GM18505 (cell line): ENCODE data around the gene HTR1D.
"Not testable (repeated sequence)": the region's sequence is repeated elsewhere in the genome, so short reads cannot be mapped to it uniquely, and the experiment has no call there.

Experiments
- ATAC-seq: cut with Tn5 transposase; IDR thresholded peaks from one replicate; pipeline ENCODE4 v1.9.1; 2021; ENCODE audit not compliant: unreplicated experiment
- POLR2A ChIP-seq: IDR thresholded peaks from 4 replicates; pipeline ENCODE4 v1.6.1; 2011; ENCODE audit warnings: borderline replicate concordance; ENCODE audit not compliant: insufficient read depth, insufficient read length; ENCODE audit errors: extremely low read depth

HTR1D gene

DNA sequence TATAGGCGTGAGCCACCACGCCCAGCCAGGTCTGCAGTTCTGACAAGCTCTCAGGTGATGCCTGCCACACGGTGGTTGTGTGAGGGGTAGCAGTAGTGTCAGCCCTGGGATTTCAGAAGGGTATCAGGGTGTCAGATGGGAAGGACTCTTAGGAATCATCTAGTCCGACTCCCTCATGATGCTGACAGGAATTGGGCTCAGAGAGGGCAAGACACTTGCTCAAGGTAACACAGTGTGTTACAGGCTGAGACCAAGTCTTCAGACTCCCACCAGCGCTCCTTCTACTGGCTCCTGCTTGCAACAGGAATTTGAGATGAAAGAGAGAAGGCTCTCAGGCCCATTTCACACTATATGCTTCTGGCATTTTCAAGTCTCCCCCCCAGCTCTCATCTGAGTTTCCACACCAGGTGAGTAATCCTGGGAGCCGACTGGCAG lies 6.9 kb downstream of the HTR1D start:
- TF ChIP-seq POLR2A: no peak
- no peak for ATAC-seq

DNA sequence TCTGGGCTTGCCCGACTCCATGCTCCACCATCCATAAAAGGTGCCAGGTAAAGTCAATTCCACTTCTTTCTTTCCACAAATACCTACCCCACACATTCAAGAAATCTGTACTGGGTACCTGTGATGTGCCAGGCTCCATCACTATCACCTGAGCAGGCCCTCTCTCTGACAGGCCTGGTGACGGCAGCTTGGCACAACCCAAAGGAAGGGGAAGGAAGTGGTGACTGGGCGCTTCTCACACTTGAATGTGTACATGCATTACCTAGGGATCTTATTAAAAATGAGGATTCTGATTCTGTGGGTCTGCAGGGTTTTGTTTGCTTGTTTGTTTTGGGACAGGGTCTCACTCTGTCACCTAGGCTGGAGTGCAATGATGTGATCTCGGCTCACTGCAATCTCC lies 7.5 kb downstream of the HTR1D start:
- no peak for TF ChIP-seq POLR2A

DNA sequence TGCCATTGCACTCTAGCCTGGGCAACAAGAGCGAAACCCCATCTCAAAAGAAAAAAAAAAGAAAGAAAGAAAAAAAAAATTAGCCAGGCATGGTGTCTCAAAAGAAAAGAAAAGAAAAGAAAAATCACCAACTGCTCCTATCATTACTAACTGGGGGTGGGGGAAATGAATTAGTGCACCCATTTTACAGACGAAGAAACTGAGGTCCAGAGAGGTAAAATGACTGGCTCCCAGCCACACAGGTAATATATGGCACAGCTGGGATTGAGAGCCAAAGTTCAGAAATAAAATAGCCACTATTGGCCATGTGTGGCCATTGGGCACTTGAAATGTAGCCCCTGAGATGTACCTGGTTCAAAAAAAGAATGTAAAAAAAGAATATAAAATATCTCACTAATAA lies 8.8 kb downstream of the HTR1D start:
- TF ChIP-seq POLR2A: no peak
- no peak for ATAC-seq

More for the DNA sequence above, 7.5 kb downstream of the HTR1D start:
- no peak for ATAC-seq

DNA sequence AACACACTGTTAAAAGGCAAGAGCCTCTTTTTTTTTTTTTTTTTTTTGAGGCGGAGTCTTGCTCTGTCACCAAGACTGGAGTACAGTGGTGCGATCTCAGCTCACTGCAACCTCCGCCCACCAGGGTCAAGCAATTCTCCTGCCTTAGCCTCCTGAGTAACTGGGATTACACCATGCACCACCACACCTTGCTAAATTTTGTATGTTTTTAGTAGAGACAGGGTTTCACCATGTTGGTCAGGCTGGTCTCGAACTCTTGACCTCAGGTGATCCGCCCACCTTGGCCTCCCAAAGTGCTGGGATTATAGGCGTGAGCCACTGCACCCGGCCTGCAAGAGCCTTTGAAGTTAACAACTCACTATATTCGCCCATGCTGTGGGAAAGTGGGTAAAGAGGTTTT lies 9.6 kb downstream of the HTR1D start:
- not testable (repeated sequence) for ATAC-seq

DNA sequence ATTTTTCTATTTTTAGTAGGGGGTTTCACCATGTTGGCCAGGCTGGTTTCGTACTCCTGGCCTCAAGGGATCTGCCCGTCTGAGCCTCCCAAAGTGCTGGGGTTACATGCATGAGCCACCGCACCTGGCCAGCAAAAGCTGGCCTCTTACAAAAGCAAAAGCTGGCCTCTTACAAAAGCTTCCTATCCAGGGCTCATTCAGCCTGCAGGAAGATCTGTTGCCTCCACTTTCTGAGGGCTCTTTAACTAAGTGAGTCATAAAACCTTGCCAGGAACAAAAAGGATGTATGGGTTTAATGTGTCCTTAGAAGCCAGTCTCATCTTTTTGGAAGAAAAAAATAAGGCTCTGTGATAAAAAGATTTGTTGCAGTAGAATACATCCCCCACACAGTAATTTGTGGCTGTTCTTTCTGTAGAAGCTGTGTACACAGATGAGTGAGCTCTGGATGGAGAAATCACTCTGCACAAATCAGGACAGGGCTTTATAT lies 15.0 kb downstream of the HTR1D start:
- TF ChIP-seq POLR2A: no peak

DNA sequence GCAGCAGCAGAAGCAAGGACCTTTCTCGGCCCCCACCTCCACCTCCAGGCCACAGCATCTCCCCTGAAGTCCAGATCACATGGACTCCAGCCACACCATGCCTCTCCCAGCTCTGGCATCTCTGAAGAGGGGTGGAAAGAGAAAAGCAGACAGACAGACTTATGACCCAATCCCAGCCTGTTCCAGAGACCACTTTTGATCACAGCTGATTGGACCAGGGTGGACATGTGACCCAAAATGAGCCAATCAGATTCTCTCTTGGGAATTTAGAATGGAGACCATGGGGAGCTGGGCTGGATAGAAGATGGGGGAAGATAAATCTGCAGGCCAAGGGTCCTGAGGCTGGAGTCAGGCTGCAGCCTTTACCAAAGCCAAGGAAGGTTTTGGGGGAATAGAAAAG lies 16.4 kb downstream of the HTR1D start:
- no peak for TF ChIP-seq POLR2A
- ATAC-seq: no peak

More for the DNA sequence above, 15.0 kb downstream of the HTR1D start:
- ATAC-seq: no peak

DNA sequence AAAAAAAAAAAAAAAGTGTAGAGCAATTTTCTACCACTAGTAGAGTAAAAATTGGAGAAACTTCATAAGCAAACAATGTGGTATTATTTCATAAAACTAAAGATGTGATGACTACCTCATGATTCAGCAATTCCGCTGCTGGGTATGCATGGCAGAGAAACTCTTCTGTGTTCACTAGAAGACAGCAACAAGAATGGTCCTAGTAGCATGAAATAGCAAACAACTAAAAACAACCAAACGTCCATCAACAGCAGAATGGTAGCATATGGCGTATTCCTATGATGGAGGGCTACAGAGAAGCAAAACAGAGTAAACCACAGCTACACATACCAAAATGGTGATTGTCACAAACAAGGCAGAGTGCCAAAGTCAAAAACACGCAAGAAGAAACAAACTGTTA lies 18.9 kb downstream of the HTR1D start:
- no peak for ATAC-seq

DNA sequence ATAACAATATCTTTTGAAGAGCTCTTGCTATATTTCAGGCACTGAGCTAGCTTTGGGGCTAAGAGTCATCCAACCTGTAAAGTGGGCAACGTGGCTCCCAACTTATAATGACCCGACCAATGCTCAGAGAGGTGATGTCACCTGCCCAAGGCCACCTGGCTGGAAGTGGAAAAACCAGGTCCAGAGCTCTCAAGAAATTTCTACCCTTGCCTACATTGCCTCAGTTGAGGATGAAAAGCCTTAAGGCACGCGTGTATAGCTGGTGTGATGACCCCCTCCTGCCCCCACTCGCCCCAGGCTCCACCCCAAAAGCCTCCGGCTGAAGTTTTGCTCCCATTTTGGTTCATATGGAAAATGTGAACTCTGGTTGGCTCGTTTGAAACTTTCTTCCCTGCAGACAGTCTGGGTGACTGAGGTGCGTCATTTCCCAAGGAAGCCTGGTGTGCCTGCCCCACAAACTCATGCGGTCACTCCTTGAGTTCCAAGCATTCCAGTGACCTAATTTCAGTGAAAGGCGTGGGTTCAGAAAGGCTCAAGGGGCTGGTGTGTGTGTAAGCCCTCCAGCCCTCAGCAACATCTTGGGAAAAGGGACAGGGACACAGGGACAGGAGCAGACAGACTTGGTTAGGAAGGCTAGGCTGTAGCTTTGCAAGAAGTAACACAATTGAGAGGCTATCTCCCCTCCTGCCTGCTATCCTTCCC lies 20.5 kb downstream of the HTR1D start:
- ATAC-seq: no peak
- TF ChIP-seq POLR2A: no peak

More for the DNA sequence above, 18.9 kb downstream of the HTR1D start:
- no peak for TF ChIP-seq POLR2A

DNA sequence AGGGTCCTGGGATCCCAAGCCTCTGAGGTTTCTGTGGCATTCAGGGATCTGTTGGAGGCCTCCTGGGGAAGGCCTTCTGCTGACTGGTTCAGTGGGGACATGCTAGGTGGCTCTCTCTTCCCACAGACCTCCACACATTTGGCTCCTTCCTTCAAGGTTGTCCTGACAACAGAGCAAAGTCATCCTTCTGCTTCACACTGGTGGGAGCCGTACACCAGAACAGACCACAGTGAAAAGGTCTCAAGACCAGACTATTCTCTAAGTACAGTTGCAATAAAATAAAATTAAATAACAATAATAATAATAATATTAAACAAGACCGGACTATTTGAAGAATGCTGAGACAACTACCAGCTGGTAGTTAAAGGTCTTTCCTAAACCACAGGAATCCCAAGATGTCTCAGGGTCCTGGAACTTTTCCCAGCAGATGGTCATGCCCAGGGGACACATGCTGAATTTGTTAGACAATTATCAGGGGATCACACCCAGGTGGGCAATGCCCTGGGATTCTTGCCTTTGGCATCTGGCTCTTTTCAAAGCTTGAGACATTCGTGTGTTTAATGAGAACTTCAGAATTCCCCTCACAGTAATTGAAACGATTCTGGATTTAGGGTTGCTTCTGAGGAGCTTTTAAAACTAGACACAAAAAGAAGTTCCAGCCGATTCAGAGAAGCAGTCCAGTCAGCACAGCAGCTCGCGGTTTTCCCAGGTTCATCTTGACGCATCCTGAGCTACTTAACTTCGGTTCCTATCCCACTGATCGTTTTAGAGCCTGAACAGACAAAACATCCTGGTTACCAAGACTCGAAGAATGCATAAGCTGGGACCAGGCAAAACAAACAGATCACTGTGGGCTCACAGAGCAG lies 22.9 kb downstream of the HTR1D start:
- TF ChIP-seq POLR2A: no peak
- ATAC-seq: no peak

DNA sequence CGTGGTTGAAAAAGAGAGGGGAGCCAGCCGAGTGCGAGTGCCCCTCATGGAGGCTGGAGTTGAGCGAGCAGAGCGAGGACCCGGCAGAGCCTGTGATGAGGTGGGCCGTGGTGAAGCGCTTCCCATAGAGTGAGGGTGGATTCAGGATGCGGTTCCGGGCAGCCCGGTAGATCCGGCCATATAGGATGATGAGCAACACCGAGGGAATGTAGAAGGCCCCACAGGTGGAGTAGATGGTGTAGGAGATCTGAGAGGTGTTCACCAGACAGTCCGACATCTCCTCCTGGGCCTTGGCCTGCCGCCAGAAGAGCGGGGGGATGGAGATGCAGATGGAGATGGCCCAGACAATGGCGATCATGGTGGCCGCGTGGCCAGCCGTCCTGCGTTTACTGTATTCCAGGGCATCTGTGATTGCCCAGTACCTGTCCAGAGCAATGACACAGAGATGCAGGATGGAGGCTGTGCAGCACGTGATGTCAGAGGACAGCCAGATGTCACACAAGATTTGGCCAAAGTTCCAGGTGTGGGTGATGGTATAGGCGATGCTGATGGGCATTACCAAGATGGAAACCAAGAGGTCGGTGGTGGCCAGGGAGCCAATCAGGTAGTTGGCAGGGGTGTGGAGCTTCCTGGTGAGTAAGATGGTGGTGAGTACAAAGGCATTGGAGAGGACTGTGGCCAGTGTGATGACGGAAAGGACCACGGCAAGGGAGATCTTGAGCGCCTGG lies 23.7 kb downstream of the HTR1D start:
- TF ChIP-seq POLR2A: no peak
- no peak for ATAC-seq

DNA sequence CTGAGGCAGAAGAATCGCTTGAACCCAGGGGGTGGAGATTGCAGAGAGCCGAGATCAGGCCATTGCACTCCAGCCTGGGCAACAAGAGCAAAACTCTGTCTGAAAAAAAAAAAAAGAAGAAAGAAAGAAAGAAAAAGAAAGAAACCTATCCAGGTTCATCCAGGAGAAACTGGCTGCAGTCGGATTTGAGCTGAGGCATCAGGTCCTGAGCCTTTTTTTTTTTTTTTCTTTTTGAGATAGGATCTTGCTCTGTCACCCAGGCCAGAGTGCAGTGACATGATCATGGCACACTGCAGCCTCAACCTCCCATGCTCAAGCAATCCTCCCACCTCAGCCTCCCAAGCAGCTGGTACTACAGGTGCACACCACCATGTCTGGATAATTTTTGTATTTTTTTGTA lies 26.1 kb downstream of the HTR1D start:
- TF ChIP-seq POLR2A: no peak
- no peak for ATAC-seq

DNA sequence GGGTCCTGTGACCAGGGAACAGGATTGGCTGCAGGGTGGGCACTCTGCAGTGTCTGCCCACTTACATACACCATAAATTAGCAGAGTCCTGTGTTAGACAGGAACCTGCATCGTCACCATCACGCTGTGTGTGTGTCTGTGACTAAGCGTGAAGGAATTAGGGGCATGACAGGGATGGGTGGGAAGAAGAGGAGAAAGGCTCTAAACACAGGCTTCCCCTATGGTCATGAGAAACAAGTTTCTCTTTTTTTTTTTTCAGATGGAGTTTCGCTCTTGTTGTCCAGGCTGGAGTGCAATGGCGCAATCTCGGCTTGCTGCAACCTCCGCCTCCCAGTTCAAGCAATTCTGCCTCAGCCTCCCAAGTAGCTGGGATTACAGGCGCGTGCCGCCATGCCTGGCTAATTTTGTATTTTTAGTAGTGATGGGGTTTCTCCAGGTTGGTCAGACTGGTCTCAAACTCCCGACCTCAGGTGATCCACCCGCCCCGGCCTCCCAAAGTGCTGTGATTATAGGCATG lies 28.3 kb downstream of the HTR1D start:
- not testable (repeated sequence) for ATAC-seq

DNA sequence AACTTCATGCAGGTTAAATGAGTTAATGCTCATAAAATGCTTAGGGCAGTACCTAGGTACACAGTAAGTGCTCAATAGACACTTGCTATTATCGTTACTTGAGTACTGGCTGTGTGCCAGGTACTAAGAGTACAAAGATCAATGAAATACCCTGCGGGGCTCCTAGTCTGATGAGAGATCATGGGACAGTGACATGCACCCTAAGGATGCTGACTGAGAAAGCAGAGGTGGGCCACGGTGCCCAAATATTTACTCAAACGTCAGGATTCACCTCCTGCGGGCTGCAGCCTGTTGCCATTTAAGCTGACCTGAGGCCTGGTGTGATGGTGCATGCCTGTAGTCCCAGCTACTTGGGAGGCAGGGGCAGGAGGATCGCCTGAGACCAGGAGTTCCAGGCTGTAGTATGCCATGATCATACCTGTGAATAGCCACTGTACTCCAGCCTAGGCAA lies 28.8 kb downstream of the HTR1D start:
- ATAC-seq: no peak
- TF ChIP-seq POLR2A: no peak

DNA sequence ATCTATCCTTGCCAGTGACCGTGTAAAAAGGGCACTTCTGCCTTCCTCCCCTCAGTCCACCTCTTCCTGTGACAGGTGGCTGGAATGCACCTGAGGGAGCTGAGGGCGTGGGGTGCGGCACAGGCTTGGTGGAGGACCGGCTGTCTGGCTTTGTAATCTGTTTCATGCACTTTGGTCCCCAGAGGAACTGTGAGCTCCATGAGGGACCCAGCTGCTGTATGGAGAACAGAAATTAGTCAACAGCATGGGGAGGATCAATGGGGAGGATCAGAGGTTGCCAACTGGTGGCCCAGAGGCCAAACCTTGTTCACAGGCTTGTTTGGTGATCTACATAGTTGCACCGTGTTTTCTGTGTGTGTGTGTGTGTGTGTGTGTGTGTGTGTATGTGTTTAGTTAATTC lies 29.7 kb downstream of the HTR1D start:
- no peak for ATAC-seq
- no peak for TF ChIP-seq POLR2A

DNA sequence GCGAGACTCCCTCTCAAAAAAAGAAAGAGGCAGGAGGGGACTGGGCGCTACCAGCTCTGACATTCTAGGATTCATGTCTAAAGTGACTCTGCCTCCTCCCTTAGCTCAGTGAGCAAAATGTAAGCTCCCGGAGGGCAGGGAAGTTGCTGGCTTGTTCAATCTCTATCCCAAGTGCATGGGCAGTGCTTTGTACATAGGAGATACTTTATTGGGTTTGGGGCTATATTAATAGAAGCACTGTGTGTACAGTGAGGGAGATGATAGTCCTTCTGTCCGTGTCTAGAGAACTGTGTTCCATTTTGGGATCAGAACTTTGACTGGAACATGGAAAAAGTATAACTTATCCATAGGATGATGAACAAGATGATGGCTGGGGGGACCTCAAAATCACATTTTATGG lies 31.9 kb downstream of the HTR1D start:
- ATAC-seq: no peak
- TF ChIP-seq POLR2A: no peak
